HCEC 1CT (cell line): ENCODE measurements around the gene MAEA.

Experiments
- DNase-seq: peaks from one replicate; pipeline ENCODE4 v3.0.0-alpha.2; 2017

MAEA gene

GRCh38 chr4:1289207-1290164, at the start of gene MAEA:
TSS of gene MAEA (plus strand) at chr4:1289891. CDS start at chr4:1289914, 23 bp downstream.
- peak; percentile 92 for DNase-seq

DNA sequence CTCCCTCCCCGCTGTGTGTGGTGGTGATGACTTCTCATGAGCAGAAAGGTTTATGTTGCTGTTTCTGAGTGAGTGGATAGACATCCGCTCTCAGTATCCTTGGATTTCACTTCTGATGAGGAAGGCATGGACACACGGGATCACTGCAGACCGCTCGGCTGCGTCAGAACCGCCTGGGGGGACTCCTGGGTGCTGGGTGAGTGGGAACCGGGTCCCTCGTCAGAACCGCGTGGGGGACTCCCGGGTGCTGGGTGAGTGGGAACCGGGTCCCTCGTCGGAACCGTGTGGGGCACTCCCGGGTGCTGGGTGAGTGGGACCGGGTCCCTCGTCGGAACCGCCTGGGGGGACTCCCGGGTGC, 49.8 kb upstream of the MAEA start:
- no peak for DNase-seq

DNA sequence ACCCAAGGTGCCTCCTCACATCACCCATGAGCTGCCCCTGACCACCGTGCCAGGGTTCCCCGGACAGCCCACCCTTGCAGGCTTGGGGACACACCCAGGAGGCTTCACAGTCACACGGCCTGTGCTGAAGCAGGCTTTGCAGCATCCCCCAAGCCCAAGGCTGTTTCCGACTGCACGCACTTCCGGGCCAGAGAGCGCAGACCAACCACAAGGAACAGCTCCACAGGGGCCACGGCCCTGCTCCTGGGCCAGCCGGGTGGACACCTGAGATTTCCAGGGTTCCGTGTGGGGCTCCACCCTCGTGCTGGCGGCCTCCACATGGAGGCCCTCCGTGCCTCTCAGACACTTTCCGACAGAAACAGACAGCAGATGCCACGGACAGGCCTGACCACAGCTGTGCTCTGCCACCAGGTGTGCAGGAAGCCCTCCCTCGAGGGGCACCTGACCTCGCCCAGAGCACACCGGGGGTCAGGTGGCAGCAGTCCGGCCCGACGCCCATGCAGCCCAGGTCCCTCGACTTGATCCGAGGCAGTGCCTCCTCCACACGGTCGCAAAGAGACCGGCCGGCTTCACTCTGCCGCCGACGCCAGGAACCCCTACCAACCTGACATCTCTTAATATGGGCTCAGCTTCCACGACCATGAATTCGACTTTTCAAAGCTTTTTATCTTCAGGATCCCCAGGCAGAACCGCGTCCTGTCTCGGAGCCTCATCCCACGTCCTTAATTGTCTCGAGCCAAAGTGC, 48.8 kb upstream of the MAEA start:
- DNase-seq, result no peak

GRCh38 chr4:1241466-1241935, 48.2 kb upstream of the MAEA start:
- no peak for DNase-seq

- no peak for DNase-seq
Observed at GRCh38 chr4:1241936-1242505, 47.7 kb upstream of the MAEA start.

GRCh38 chr4:1242506-1243450, 46.9 kb upstream of the MAEA start:
- DNase-seq, result no peak

- DNase-seq, result no peak
Observed at GRCh38 chr4:1243451-1244080, 46.1 kb upstream of the MAEA start.

DNA sequence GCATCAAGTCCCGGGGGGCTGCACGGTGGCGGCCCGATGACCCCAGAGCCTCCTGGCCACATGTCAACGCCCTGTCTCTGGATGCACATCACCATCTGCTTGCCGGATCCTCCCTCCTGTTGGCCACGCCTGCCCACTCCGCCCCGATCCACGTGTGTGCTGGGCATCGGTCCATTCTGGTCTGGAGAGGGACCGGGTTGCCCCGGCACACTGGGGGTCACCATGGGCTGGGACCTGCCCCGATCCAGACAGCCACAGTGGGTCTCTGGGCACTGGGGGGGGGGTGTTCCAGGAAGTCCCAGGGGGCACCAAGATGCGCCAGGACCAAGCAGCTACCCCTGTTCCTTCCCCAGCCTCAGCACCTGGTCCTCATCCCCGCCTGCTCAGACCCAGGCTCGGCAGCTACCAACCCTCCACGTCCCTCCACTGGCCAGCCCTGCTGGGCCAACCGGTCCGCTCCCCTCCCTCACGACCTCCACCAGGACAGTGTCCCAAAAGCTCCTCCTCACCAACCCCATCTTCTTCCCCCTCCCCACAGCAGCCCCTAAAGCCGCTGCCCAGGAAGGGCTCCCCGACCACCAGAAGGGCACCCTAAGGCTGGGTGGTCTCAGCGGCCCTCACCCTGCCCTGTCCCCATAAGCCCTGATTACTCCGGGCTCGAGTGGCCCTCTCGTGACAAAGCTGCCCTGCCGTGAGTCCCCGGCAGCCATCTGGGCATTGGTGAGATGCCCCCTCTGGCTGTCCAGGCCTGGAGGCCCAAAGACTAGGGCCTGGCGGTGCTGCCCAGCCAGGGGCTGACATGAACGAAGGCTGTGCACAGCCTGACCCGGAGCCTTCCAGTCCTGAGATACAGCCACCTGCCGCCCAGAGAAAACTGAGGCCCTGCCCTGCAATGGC, 45.4 kb upstream of the MAEA start:
- DNase-seq, result no peak

DNA sequence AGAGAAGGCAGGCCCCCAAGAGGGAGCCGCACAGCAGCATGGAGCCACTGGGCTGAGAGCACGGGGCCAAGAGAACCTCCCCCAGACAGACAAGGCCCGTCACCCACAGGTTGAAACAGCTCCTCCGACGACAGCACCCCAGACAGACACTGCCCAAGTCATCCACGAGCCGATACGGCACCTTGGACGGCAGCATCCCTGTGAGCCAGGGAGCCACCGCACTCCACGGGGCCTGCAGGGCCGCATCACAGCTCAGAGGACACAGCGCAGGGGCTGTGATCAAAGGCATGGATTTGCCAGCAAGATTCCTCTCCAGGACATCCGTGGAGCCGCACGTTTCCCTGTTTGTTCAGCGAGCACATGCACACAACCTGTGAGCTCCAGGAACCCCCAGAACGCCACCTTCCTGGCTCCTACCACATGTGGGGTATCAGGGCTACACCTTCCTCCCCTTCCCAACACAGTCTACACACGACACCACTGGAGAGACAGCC, 44.7 kb upstream of the MAEA start:
- DNase-seq, result no peak

DNA sequence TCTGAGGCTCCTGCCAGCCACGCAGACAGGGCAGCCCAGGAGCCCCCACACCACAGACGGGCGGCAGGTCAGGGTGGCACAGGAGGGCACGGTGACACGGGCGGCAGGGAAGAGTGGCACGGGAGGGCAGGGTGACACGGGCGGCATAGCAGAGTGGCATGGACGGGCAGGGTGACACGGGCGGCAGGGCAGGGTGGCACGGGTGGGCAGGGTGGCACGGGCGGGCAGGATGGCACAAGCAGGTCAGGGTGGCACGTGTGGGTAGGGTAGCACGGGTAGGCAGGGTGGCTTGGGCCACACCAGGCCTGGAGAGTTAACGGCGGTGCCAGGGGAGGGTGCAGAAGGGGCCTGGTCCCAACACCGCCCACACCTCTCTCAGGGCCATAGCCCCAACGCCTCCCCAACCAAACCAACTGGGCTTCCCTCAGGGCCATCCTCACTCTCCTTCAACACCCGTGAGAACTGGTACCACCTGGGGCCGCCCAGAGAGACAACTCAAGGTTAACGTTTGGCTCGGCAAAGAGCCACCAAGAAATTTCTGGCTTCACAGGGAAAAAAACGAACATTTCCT, 44.1 kb upstream of the MAEA start:
- no peak for DNase-seq

GRCh38 chr4:1246111-1246881, 43.4 kb upstream of the MAEA start:
- DNase-seq, result no peak

- DNase-seq, result peak; percentile 11
Observed at GRCh38 chr4:1246901-1247863, 42.5 kb upstream of the MAEA start.

DNA sequence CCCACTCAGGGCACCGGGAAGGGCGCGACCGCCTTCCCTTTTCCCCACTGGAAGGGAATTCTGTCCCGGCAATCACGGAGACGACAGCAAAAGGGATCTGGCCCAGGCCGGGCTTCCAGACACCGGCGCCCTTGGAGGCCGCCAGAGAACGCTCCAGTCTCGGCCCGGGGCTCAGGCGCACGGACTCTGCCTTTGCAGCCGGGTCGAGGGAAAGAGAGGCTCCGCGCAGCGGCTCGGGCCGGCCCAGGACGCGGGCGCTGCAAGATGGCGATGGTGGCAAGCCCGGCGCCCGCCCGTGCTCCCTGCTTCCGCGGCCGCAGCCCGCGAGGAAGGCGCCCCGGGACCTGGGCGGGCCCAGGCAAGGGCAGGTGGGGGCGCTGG, 41.8 kb upstream of the MAEA start:
- DNase-seq, result no peak

DNA sequence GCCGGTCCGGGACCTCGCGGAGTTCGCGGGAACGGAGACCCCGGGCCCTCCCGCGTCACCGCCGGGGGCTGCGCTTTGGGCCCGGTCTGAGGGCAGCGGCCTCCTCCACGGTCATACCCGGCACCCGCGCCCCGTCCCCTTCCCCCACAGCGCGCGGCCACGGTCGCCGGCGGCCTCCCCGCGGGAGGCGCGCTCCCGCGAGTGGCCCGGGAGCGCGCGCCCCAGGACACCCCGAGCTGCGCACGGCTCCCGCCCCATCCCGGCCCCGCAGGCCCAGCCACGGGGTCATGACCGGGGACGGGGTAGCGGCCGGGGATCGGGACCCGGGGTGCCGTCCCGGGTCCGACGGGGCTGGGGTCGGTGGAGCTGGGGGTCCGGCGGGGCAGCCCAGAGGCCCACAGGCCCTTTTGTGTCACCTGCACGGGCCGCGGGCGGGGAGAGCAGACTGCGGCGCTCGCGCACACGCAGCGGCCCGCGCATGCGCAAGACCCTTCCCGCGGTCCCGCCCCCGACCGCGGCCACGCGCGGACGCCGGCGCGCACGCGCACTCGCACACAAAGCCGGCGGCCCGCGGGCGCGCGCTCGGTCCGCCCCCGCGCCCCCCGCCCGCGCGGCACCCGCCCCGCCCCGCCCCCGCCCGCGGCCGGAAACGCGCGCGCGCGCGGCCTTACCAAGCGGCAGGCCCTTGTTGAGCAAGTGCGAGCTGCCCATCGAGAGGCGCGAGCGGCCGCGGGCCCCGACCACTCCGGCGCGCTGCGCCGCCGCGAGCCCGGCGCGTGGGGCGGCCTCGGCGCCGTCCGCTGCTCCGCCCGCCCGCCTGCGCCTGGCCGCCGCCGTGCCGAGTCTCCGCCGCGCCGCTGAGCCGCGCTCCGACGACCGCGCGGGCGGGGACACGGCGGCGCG, 41.2 kb upstream of the MAEA start, which contains the start of gene CTBP1:
Gene CTBP1 (minus strand): TSS at position 886 of the 903 bp plus-strand sequence. CDS start 7,799 bp downstream, outside the sequence.
- DNase-seq, result peak; percentile 68

GRCh38 chr4:1249148-1249730, 40.5 kb upstream of the MAEA start:
- peak; percentile 78 for DNase-seq

DNA sequence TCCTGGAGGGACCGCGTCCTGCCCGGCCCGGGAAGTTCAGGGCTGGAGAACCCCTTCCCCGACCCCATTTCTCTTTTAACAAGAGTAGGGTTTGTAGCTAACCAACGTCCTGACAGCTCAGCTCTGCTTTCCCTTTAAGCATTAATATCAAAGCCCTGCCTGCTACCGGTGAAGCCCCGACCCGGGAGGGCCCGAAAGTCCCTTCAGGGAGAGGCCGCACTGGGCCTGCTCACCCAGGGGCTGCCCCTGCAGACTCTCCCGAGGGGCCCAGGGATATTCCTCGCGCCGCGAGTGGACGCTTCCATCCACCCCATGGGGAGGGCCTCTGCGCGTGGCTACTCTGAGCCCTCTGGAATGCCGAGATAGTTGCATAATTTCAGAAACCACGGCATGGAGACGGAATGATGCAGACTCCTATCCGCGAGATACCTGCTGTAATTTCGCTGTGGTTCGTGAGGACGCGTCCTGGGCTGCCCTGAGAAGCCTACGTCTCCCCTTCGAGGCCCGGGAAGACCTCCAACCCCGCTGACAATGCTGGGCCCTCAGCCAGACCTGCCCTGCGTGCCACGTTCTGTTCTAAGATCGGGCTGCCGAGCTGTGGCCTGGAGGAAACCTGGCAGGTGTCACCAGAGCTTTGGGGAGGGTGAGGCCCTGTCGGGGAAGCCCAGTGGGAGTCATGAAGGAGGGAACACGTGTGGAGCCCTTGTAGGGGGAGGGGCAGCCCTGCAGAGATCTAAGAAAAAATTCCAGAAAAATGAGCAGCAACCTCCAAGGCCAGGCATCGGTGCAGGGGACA, 39.8 kb upstream of the MAEA start:
- no peak for DNase-seq
